HG02588 (cell line): ENCODE data around the gene AQP5.

Source experiments
- ATAC-seq: cut with Tn5 transposase; IDR thresholded peaks from one replicate; pipeline ENCODE4 v1.9.1; 2021; ENCODE audit warnings: mild to moderate bottlenecking, moderate library complexity; ENCODE audit not compliant: unreplicated experiment

The AQP5 gene

GRCh38 chr12:49961111-49961922, at the start of gene AQP5:
TSS of gene AQP5 (plus strand) at chr12:49961872. CDS start at chr12:49962018, 146 bp downstream.
- no peak for ATAC-seq

- no peak for ATAC-seq
Observed at GRCh38 chr12:49912345-49913255, 49.1 kb upstream of the AQP5 start.

- ATAC-seq, result no peak
Observed at GRCh38 chr12:49916129-49916919, 45.3 kb upstream of the AQP5 start.

GRCh38 chr12:49917166-49917787, 44.4 kb upstream of the AQP5 start:
- ATAC-seq, result no peak

- no peak for ATAC-seq
Observed at GRCh38 chr12:49917788-49918173, 43.9 kb upstream of the AQP5 start.

- no peak for ATAC-seq
Observed at GRCh38 chr12:49920241-49920914, 41.3 kb upstream of the AQP5 start.

- ATAC-seq, result no peak
Observed at GRCh38 chr12:49920915-49921286, 40.8 kb upstream of the AQP5 start.

GRCh38 chr12:49921299-49921698, 40.4 kb upstream of the AQP5 start:
- ATAC-seq, result no peak

- ATAC-seq, result no peak
Observed at GRCh38 chr12:49921936-49922335, 39.7 kb upstream of the AQP5 start.

GRCh38 chr12:49922349-49923034, 39.2 kb upstream of the AQP5 start:
- no peak for ATAC-seq

- no peak for ATAC-seq
Observed at GRCh38 chr12:49923035-49923644, 38.5 kb upstream of the AQP5 start.

GRCh38 chr12:49923880-49924556, 37.7 kb upstream of the AQP5 start:
- no peak for ATAC-seq

GRCh38 chr12:49924628-49925246, 36.9 kb upstream of the AQP5 start:
- ATAC-seq, result no peak

- ATAC-seq, result no peak
Observed at GRCh38 chr12:49925433-49926204, 36.1 kb upstream of the AQP5 start.

- no peak for ATAC-seq
Observed at GRCh38 chr12:49928471-49928870, 33.2 kb upstream of the AQP5 start.

GRCh38 chr12:49929581-49929980, 32.1 kb upstream of the AQP5 start:
- no peak for ATAC-seq

- ATAC-seq, result no peak
Observed at GRCh38 chr12:49930515-49931288, 31.0 kb upstream of the AQP5 start.
